ENCODE measurements around the gene SMAD1.

SMAD1 gene

GRCh38 chr4:145487631-145488030 is 6.0 kb downstream of the SMAD1 start:
- no peak overlapping the region for H3K27ac ChIP-seq
- H3K4me3 ChIP-seq: no peak overlapping the region
- TF ChIP-seq CTCF (IDR thresholded peaks at IDR 0.05): no peak
- DNase-seq (ENCODE audit: low spot score): no peak

- Histone ChIP-seq H3K27ac (no peak overlapping the region), H3K4me3 (no peak overlapping the region)
- DNase-seq (ENCODE audit: low spot score): no peak
- TF ChIP-seq CTCF (IDR thresholded peaks at IDR 0.05): no peak
Observed at GRCh38 chr4:145488310-145488709, 6.7 kb downstream of the SMAD1 start.

- Histone ChIP-seq H3K27ac (no peak overlapping the region), H3K4me3 (no peak overlapping the region)
- no peak for TF ChIP-seq CTCF (IDR thresholded peaks at IDR 0.05)
- DNase-seq (ENCODE audit: low spot score): no peak
Observed at GRCh38 chr4:145489556-145489955, 7.9 kb downstream of the SMAD1 start.

- TF ChIP-seq CTCF (IDR thresholded peaks at IDR 0.05): no peak
- Histone ChIP-seq H3K27ac (no peak overlapping the region), H3K4me3 (no peak overlapping the region)
- DNase-seq (ENCODE audit: low spot score): no peak
Observed at GRCh38 chr4:145490361-145490760, 8.7 kb downstream of the SMAD1 start.

GRCh38 chr4:145490796-145491195 is 9.1 kb downstream of the SMAD1 start:
- H3K4me3 ChIP-seq: no peak overlapping the region
- no peak for TF ChIP-seq CTCF (IDR thresholded peaks at IDR 0.05)
- no peak for DNase-seq (ENCODE audit: low spot score)
- H3K27ac ChIP-seq: no peak overlapping the region

- TF ChIP-seq CTCF (IDR thresholded peaks at IDR 0.05): no peak
- Histone ChIP-seq H3K4me3 (no peak overlapping the region), H3K27ac (no peak overlapping the region)
- no peak for DNase-seq (ENCODE audit: low spot score)
Observed at GRCh38 chr4:145492376-145492775, 10.7 kb downstream of the SMAD1 start.

GRCh38 chr4:145493166-145493565 is 11.5 kb downstream of the SMAD1 start:
- TF ChIP-seq CTCF (IDR thresholded peaks at IDR 0.05): no peak
- DNase-seq (ENCODE audit: low spot score): no peak
- Histone ChIP-seq H3K4me3 (no peak overlapping the region), H3K27ac (no peak overlapping the region)

Measured in coronary artery (tissue), 2 donors.